Left lung (tissue), 10 donors: Measurements from ENCODE around the gene FAM98B. TPM values are rescaled to one million over a fixed set of nuclear protein-coding genes. Genes with fewer than 3 reads are reported as not detected.

Experiments
- ATAC-seq: fragments of 200-7000 bp; cut with Tn5 transposase; one replicate; pipeline ENCODE4 v1.9.1; 2020; ENCODE audit warnings: moderate library complexity
- DNase-seq, 4 donors: peaks; one replicate each; pipeline ENCODE4 v3.0.0-alpha.2; 2013 to 2020
- H3K27ac ChIP-seq, 2 donors: fragments of 200-600 bp; sonication (generic) in 1 of 2; one replicate each; pipeline versions ENCODE4 v1.5.0 to v1.8.0; 2020 to 2021
- H3K27me3 ChIP-seq, 2 donors: fragments of 200-600 bp; sonication (generic) in 1 of 2; one replicate each; pipeline versions ENCODE4 v1.5.0 to v1.8.0; 2020 to 2021
- H3K36me3 ChIP-seq, 2 donors: fragments of 200-600 bp; sonication (generic) in 1 of 2; one replicate each; pipeline versions ENCODE4 v1.5.0 to v1.8.0; 2020 to 2021
- H3K4me1 ChIP-seq, 2 donors: fragments of 200-600 bp; one replicate each; pipeline ENCODE4 v1.8.0; 2021
- H3K4me3 ChIP-seq, 2 donors: fragments of 200-600 bp; sonication (generic) in 1 of 2; one replicate each; pipeline versions ENCODE4 v1.5.0 to v1.8.0; 2020 to 2021; ENCODE audit warnings: mild to moderate bottlenecking in 1 of 2
- H3K9me3 ChIP-seq, 2 donors: fragments of 200-600 bp; sonication (generic) in 1 of 2; one replicate each; pipeline versions ENCODE4 v1.5.0 to v1.8.0; 2020 to 2021
- CTCF ChIP-seq, 2 donors: fragments of 200-600 bp; sonication (generic) in 1 of 2; IDR thresholded peaks; one replicate each; pipeline versions ENCODE4 v1.5.0 to v1.8.0; 2021; ENCODE audit warnings: antibody characterized with exemption in 2 of 2
- intact Hi-C, 2 donors: fragments of 100-400 bp; cut with DNase I; formaldehyde crosslinking; loops; one replicate each; pipeline versions ENCODE4 v1.11.2 to v1.14.2; 2022
- polyA plus RNA-seq, 6 donors: library from polyadenylated mRNA; unstranded; fragments of 120-200 nt; gene quantifications; one replicate each; pipeline ENCODE4 v1.2.1, GENCODE V29; 2013; ENCODE audit not compliant: insufficient read length in 6 of 6
- total RNA-seq, 2 donors: library from RNA; stranded (reverse); fragmentation: NEBNext Ultra II Directional; extraction: Animal tissue kit (Norgen Biotek cat#: 25700); gene quantifications; one replicate each; pipeline ENCODE4 v1.2.1, GENCODE V29; 2021
- donor health status: DM: no; HTN: yes; CAD: no.
- donor health status: DM: no; HTN: no; CAD: no.

The FAM98B gene
- total and polyA plus RNA-seq, 8 donors = 16.7 to 65.9 (median 54.3) TPM

- DNase-seq (peak in 1 of 4 donors; percentile 59), ATAC-seq (no peak)
- no peak overlapping the region for H3K4me3 ChIP-seq
- peaks cover 7 to 30% of the 10 kb centered on the region in 2 donors for H3K4me1 ChIP-seq
- no peaks in the 10 kb centered on the region for H3K9me3 ChIP-seq
- TF ChIP-seq CTCF (IDR thresholded peaks at IDR 0.05) = no peak
- H3K27me3 ChIP-seq = no peaks in the 10 kb centered on the region
- no peaks in the 10 kb centered on the region for H3K36me3 ChIP-seq
- H3K27ac ChIP-seq = no peak overlapping the region
- intact Hi-C loops = no loop called here
Observed at GRCh38 chr15:38459480-38459879, 5.6 kb downstream of the FAM98B start.

GRCh38 chr15:38460543-38460942 lies 6.6 kb downstream of the FAM98B start:
- Histone ChIP-seq H3K4me1 (peaks cover under 1 to 21% of the 10 kb centered on the region in 2 donors), H3K27ac (no peak overlapping the region), H3K4me3 (no peak overlapping the region), H3K36me3 (no peaks in the 10 kb centered on the region), H3K9me3 (no peaks in the 10 kb centered on the region), H3K27me3 (no peaks in the 10 kb centered on the region)
- no peak for TF ChIP-seq CTCF (IDR thresholded peaks at IDR 0.05)
- DNase-seq (no peak), ATAC-seq (no peak)
- intact Hi-C loops = no loop called here

- no peaks in the 10 kb centered on the region for H3K27me3 ChIP-seq
- no peaks in the 10 kb centered on the region for H3K36me3 ChIP-seq
- no peak overlapping the region for H3K27ac ChIP-seq
- DNase-seq (no peak), ATAC-seq (peak; percentile 62)
- intact Hi-C loops = no loop called here
- no peaks in the 10 kb centered on the region for H3K9me3 ChIP-seq
- peaks cover 0 to 14% of the 10 kb centered on the region in 2 donors for H3K4me1 ChIP-seq
- H3K4me3 ChIP-seq = no peak overlapping the region
- TF ChIP-seq CTCF (IDR thresholded peaks at IDR 0.05) = no peak
Observed at GRCh38 chr15:38461066-38461833, 7.3 kb downstream of the FAM98B start.

- TF ChIP-seq CTCF (IDR thresholded peaks at IDR 0.05) = no peak
- Histone ChIP-seq H3K27ac (no peak overlapping the region), H3K4me3 (no peak overlapping the region), H3K4me1 (peaks cover 0 to 12% of the 10 kb centered on the region in 2 donors), H3K9me3 (no peaks in the 10 kb centered on the region), H3K36me3 (no peaks in the 10 kb centered on the region), H3K27me3 (no peaks in the 10 kb centered on the region)
- intact Hi-C loops = no loop called here
- no peak for DNase-seq
- ATAC-seq = no peak
Observed at GRCh38 chr15:38463893-38464292, 10.0 kb downstream of the FAM98B start.

- no peaks in the 10 kb centered on the region for H3K36me3 ChIP-seq
Observed at GRCh38 chr15:38464675-38465074, 10.7 kb downstream of the FAM98B start.

More at GRCh38 chr15:38464675-38465074, 10.7 kb downstream of the FAM98B start:
- no peak for DNase-seq
- H3K9me3 ChIP-seq = no peaks in the 10 kb centered on the region
- ATAC-seq = no peak
- TF ChIP-seq CTCF (IDR thresholded peaks at IDR 0.05) = no peak
- no peaks in the 10 kb centered on the region for H3K27me3 ChIP-seq
- H3K4me1 ChIP-seq = peaks cover 0 to 12% of the 10 kb centered on the region in 2 donors
- no peak overlapping the region for H3K4me3 ChIP-seq
- no peak overlapping the region for H3K27ac ChIP-seq
- intact Hi-C loops = no loop called here
